Astrocyte (in vitro differentiated cells and primary cell): Measurements from ENCODE around the gene EPN2.

Source experiments
- CTCF ChIP-seq: IDR thresholded peaks from 2 replicates; pipeline ENCODE4 v1.5.1; 2011; ENCODE audit warnings: low read depth, mild to moderate bottlenecking, inconsistent platforms, low read length, moderate library complexity; ENCODE audit not compliant: insufficient read depth
- EZH2 ChIP-seq: IDR thresholded peaks from 2 replicates; pipeline ENCODE4 v1.6.1; 2012; ENCODE audit warnings: mild to moderate bottlenecking, low read length, inconsistent platforms; ENCODE audit not compliant: insufficient read depth

DNA sequence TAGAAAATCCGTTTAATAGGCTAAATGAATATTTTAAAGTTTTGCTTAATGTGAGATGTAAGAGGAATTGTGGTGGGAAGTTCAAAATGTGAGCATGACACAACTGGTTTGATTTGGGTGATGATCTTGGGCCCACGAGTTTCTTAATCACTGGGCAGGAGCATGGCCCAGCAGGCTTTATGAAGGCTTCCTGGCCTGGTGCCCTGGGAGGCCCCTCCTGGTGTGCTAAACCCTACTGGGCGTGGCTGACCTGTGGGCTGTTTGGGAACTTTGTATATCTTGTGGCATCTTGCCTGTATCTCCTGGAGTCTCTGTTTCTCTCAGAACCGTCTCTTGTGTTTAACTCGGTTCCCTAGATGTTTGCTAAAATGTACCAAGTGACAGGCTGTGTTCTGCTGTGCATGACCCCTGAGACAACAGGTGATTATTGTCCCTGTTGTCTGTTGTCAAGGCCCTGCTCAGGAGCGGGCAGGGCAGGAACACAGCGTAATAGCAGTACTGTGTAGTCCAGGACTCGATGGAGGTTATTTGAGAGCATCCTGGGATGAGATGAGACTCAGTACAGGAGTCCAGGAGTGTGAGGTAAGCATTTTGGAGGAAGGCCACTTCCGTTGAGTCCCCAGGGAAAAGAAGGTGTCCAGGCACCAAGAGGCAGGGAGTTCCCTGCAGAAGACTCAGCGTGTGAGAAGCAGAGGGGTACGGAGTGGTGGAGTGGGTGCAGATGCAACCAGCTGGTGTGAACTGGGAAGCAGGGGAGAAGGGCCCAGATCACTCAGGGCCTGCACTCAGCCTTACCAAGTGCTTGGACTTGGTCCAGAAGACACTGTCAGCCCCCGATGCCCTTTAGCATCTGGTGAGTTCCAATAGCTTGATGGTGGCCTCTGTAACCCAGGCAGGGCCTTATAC, 76.8 kb downstream of the EPN2 start:
- TF ChIP-seq CTCF, result no peak
- no peak for TF ChIP-seq EZH2
